HTERT RPE-1 (cell line): ENCODE data around the gene ATCAY.
"Not testable (repeated sequence)": the region's sequence is repeated elsewhere in the genome, so short reads cannot be mapped to it uniquely, and the experiment has no call there.

Source experiments
- in situ Hi-C: fragments of 300-500 bp; cut with MboI; formaldehyde crosslinking; loops from 4 replicates; pipeline ENCODE4 v1.14.3; 2020; ENCODE audit warnings: low sequenced_read_pairs

Gene ATCAY

DNA sequence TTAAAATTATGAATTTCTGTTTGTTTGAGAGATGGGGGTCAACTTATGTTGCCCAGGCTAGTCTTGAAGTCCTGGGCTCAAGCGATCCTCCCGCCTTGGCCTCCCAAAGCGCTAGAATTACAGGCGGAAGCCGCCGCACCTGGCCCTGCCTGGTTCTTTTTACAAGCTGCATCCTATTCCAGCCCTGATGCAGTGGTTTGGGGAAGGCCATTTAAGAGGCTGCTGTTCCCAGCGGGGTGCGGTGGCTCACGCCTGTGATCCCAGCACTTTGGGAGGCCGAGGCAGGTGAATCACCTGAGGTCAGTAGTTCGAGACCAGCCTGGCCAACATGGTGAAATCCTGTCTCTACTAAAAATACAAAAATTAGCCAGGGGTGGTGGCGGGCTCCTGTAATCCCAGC lies 87.5 kb downstream of the ATCAY start:
- in situ Hi-C loops = not testable (repeated sequence)

DNA sequence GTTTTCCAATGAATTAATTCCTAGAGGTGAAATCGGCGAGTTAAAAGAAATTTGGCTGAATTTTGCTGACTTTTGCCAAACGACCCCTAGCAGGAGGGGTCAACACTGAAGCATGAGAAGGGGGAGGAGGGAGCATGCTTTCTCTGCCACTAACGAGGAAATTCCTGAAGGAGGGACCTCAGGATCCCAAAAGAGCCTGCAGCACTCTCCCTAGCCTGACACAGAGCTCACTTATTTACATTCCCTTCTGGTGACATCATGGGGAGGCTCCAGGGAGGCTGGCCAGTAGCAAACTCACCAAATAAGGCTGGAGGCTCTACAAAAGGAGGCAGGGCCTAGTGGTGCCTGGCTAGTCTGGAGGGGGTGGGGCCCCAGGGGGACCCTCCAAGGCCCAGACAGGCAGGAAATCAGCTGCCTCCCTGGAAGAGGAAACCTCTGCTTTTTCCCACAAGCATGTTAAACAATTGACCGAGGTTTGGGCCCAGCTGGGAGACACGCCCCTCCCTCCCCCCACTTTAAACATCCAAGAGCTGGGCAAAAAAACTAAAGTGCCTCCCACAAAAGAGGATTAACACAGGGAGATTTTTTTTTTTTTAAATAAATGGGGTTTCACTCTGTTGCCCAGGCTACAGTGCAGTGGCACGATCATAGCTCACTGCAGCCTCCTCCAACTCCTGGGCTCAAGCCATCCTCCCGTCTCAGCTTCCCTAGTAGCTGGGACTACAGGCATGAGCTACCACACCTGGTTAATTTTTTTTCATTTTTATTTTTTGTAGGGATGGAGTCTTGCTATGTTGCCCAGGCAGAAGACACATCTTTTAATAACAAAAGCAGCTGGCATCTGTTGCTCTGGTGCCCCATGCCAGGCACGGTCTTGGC lies 88.3 kb downstream of the ATCAY start:
- in situ Hi-C loops = no loop called here

DNA sequence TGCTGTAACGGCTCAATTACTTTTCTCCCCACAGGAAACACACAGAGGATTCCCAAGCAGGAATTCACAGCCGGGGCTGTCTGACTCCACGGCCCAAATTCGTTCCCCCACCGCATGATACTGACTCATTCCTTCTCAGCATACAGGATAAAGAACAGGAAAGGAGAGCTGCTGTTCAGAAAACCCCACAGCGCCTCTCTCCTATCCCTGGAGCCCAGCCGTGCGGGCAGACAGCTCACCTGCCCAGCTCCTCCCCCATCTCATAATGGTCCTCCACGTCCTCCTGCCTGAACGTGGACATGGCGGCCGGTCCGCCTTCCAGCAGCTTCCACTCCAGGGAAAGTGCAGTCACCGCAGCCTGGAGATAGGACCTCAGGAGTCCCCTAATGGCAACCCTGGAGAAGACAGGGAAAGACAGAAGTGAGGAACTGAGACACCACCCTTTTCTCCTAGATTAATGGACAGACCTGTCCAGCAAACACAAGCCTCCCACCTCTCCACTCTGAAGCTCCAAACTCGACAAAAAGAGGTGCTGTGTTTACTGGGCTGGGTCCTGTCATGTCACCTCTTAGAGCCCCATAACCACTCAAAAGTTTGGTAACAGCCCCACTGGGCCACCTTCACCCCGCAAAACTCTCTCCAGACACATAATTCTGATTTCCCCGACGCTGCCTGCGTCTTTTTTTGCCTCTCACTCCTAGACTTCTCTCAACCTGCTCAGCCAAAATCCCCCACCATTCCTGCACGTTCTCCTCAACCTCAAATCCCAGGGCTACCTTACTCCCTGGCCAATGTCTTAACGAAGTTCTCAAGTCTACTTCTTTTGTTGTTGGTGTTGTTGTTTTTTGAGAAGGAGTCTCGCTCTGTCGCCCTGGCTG lies 89.2 kb downstream of the ATCAY start:
- in situ Hi-C loops = no loop called here

DNA sequence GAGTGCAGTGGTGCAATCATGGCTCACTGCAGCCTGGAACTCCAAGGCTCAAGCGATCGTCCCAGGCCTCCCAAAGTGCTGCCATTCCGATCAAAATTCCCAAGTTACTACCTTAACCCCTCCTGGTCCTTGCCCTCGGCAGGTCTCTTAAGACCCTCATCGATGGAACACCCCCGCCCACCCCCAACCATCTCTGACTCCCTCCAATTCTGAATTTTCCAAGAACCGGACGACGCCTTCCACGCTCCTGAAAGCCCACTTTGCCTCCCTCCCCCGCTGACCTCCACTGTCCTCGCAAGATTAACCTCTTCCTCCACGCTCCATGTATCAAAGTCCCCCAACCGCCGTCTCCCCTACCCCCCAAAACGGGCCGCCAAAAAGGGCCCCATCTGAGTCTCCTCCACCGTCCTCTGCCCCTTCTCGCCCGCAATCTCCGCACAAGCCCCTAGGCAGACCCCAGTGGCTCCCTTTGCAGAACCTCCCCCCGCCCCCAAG lies 89.9 kb downstream of the ATCAY start:
- in situ Hi-C loops = no loop called here

DNA sequence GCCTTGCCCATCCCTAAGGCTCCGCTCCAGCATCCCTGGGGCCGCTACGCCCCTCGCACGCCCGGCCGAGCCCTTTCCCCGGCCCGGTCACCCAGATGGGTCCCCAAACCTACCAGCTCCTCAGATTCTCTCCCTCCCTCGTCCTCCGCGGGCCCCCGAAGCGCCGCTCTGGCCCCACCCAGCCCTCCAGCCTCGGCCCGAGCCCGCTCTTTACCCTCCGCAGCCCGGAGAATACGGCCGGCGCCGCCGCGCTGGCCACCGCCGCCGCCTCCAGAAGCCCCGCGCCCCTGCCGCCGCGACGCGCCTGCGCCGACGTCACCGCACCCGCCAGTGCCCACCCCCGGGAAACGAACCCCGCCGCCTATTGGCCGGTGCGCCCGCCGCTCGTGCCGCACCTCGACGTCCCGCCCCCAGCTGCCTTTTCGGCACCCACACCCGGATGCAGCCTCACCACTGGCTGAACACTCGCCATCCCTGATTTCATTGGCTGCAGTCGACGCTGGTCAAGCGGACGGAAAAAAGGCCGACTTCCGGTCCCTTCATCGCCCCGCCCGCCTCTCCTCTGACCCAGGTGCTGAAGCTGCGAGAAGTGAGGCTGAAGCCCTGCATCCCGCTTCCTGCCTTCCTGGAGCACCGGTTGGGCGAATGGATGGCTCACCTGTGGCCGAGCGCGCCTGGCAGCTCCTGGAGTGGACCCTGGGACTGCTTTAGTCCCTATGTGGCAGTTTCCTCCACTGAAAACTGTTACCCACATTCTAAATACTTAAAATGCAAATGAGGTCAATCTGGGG lies 90.5 kb downstream of the ATCAY start, which contains the start of gene DAPK3:
DAPK3 (minus strand) TSS at position 292 of the 791 bp plus-strand sequence. CDS start 1,364 bp downstream, outside the sequence.
- in situ Hi-C loops = no loop called here

DNA sequence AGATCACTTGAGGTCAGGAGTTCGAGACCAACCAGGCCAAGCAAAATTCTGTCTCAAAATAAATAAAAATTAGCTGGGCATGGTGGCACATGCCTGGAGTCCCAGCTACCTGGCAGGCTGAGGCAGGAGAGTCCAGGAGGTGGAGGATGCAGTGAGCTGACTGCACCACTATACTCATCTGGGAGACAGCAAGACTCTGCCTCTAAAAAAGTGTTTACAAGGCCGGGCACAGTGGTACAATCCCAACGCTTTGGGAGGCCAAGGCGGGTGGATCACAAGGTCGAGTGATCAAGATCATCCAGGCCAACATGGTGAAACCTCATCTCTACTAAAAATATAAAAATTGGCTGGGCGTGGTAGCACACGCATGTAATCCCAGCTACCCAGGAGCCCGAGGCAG lies 94.7 kb downstream of the ATCAY start:
- in situ Hi-C loops = no loop called here

DNA sequence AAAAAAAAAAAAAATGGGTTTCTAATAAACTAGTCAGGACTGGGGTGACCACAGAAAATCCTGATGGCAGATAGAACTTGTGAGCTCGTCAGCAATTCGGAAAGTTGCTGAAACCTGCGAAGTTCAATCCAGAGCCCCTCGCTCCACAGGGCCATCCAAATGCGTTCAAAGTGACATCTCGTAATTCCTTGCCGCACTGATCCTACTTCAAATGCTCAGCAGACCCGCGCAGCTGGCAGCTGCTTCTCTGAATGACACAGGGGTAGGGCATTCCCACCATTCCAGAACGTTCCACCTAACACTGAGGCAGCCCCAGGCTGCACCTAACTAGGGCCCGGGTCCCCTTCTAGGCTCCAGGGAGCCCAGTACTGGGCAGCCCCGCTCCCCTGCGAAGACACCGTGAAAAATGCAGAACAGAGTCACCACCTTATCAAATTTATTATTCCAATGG lies 95.2 kb downstream of the ATCAY start:
- in situ Hi-C loops = no loop called here

DNA sequence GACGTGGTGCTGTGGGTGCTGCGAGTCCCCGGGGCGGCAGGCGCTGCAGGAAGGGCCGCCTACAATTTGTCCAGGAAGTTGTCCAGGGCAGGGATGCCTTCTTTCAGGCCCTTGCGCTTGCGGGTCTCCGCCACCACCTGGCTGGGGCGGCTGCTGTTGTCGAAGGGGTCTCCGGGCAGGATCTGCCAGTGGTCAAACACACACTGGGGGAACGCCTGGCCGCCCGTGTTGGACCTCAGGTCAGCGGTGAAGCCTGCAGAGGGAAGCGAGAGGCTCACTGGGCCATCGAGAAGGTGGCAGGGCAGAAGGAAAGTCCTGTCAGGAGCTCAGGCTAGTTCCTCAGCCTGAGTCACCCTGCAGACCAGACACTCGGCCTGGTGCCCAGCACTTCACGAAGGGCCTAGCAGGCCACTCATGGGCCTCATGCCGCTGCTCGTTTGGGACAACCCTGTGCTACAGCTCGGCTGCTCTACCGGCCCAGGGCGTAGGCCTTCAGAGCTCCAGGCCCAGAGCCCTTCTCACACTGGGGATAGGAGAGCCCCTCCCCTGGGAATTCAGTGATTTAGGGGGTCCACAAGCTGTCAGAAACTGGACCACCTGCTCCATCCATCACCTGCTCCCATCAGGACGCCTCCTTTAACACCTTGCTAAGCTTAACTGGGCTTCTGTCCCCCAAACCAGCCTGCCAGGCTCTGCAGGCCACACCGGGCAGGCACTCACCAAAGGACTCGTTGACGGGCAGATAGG lies 96.2 kb downstream of the ATCAY start:
- in situ Hi-C loops = no loop called here
